Measurements from ENCODE around the gene ADGRD1.

ADGRD1 gene

DNA sequence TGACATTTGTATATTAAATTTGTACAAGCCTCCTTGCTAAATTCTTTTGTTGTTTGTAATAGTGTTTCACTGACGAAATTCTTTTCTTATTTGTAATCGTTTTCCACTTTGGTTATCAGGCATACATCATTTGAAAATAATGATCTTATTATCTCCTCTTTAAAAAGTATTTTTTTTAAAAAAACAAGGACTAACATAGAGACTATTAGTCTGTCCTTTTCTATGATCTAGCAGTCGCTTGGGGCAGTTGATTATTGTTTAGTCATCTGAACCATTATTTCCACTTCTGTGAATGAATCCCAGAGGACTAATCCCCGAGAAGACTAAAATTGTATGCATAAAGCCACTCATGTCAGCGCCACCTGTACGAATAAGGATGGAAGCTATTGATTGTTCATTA lies 11.5 kb downstream of the ADGRD1 start:
- Histone ChIP-seq H2BK5ac (ENCODE audit: low read depth, low read length, poor library complexity, severe bottlenecking) (no peak overlapping the region), H3K4ac (ENCODE audit: low read depth in 1 of 2, low read length in 2 of 2) (no peak overlapping the region), H2BK120ac (ENCODE audit: low read depth, low read length) (no peak overlapping the region), H3K9me3 (ENCODE audit: control insufficient read depth, low read length) (no peaks in the 10 kb centered on the region), H4K91ac (ENCODE audit: low read length) (no peak overlapping the region), H3K14ac (ENCODE audit: low read length in 2 of 2) (no peak overlapping the region), H2BK15ac (ENCODE audit: low read depth, poor library complexity, severe bottlenecking) (no peak overlapping the region), H4K8ac (ENCODE audit: low read length) (no peak overlapping the region), H3K18ac (ENCODE audit: low read depth in 1 of 2, low read length in 2 of 2) (no peak overlapping the region), H3K23ac (ENCODE audit: low read length in 2 of 2) (no peak overlapping the region), H2AK5ac (ENCODE audit: low read length, severe bottlenecking) (no peak overlapping the region), H3K4me1 (ENCODE audit: control insufficient read depth, insufficient read depth, low read depth, low read length) (no peaks in the 10 kb centered on the region), H3K36me3 (ENCODE audit: control insufficient read depth in 1 of 2, insufficient read depth in 2 of 2, low read depth in 1 of 2, low read length in 2 of 2) (no peaks in the 10 kb centered on the region), H3K9ac (ENCODE audit: low read length) (peak overlapping the region; percentile 75), H2AFZ (ENCODE audit: low read depth, low read length) (no peak overlapping the region), H2BK12ac (ENCODE audit: low read length in 2 of 2) (no peak overlapping the region), H3K27me3 (ENCODE audit: control insufficient read depth in 1 of 2, insufficient read depth in 1 of 2, low read length in 2 of 2) (no peaks in the 10 kb centered on the region), H3K4me2 (ENCODE audit: low read length, poor library complexity, severe bottlenecking) (no peak overlapping the region), H3K79me1 (replicated peaks; ENCODE audit: low read length, poor library complexity, severe bottlenecking) (no peaks in the 10 kb centered on the region), H3K27ac (ENCODE audit: low read length, poor library complexity, severe bottlenecking) (no peak overlapping the region), H3K4me3 (ENCODE audit: insufficient read depth in 1 of 2, low read depth in 1 of 2, low read length in 2 of 2) (peak overlapping the region in 1 of 2 experiments; percentile 31)
- 60% methylated on average over 4 of the region's 6 CpGs for WGBS
- DNase-seq: no peak

DNA sequence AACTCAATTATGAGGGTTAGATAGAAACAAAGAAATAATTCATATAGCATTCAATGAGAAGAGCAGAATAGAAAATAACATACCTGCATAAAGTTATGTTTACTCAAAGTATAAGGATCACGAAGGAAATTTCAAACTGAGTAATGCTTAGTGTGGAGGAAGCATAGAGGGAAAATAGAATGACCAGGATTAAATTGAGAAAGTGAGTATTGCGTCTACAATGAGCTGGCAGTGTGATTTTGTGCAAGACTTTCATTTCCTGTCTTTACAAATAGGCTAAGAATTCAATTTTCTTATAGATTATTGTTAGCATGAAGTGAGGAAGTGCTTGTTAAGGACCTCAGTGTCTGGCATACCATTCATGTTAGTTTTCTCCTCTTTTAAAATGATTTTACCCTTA lies 12.0 kb downstream of the ADGRD1 start:
- DNase-seq: peak; percentile 7
- Histone ChIP-seq H2BK15ac (ENCODE audit: low read depth, poor library complexity, severe bottlenecking) (no peak overlapping the region), H3K27ac (ENCODE audit: low read length, poor library complexity, severe bottlenecking) (no peak overlapping the region), H2BK5ac (ENCODE audit: low read depth, low read length, poor library complexity, severe bottlenecking) (no peak overlapping the region), H3K4ac (ENCODE audit: low read depth in 1 of 2, low read length in 2 of 2) (no peak overlapping the region), H2BK120ac (ENCODE audit: low read depth, low read length) (no peak overlapping the region), H3K4me2 (ENCODE audit: low read length, poor library complexity, severe bottlenecking) (no peak overlapping the region), H3K27me3 (ENCODE audit: control insufficient read depth in 1 of 2, insufficient read depth in 1 of 2, low read length in 2 of 2) (no peaks in the 10 kb centered on the region), H2AFZ (ENCODE audit: low read depth, low read length) (no peak overlapping the region), H3K36me3 (ENCODE audit: control insufficient read depth in 1 of 2, insufficient read depth in 2 of 2, low read depth in 1 of 2, low read length in 2 of 2) (no peaks in the 10 kb centered on the region), H4K91ac (ENCODE audit: low read length) (no peak overlapping the region), H2AK5ac (ENCODE audit: low read length, severe bottlenecking) (no peak overlapping the region), H3K23ac (ENCODE audit: low read length in 2 of 2) (no peak overlapping the region), H3K4me3 (ENCODE audit: insufficient read depth in 1 of 2, low read depth in 1 of 2, low read length in 2 of 2) (peak overlapping the region in 1 of 2 experiments; percentile 31), H2BK12ac (ENCODE audit: low read length in 2 of 2) (no peak overlapping the region), H4K8ac (ENCODE audit: low read length) (no peak overlapping the region), H3K9ac (ENCODE audit: low read length) (peak overlapping the region; percentile 75), H3K14ac (ENCODE audit: low read length in 2 of 2) (no peak overlapping the region), H3K79me1 (replicated peaks; ENCODE audit: low read length, poor library complexity, severe bottlenecking) (no peaks in the 10 kb centered on the region), H3K4me1 (ENCODE audit: control insufficient read depth, insufficient read depth, low read depth, low read length) (no peaks in the 10 kb centered on the region), H3K9me3 (ENCODE audit: control insufficient read depth, low read length) (no peaks in the 10 kb centered on the region), H3K18ac (ENCODE audit: low read depth in 1 of 2, low read length in 2 of 2) (no peak overlapping the region)
- WGBS: 58% methylated on average over 2 of the region's 2 CpGs

DNA sequence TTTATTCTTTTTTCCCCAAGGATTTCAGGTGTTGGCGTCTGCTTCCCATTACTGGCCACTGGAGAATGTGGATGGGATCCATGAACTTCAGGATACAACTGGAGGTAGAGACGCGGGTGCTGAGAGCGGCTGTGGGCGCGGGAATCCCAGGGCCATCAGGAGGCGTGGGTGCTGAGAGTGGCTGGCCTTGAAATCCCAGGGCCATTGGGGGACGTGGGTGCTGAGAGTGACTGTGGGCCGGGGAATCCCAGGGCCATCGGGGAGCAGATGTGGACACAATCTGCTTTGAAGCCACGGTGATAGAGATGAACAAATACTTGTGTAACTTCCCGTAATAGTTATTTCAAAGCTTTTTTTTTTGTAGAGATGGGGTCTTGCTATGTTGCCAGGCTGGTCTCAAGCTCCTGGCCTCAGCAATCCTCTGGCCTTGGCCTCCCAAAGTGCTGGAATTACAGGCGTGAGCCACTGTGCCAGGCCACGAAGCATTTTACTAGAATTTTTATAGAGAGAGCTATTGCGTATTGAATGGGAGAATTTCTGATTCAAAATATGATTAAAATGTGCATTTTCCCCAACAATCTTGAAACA lies 12.8 kb downstream of the ADGRD1 start:
- Histone ChIP-seq H3K4me2 (ENCODE audit: low read length, poor library complexity, severe bottlenecking) (no peak overlapping the region), H3K4ac (ENCODE audit: low read depth in 1 of 2, low read length in 2 of 2) (no peak overlapping the region), H3K9ac (ENCODE audit: low read length) (peak overlapping the region; percentile 75), H3K79me1 (replicated peaks; ENCODE audit: low read length, poor library complexity, severe bottlenecking) (no peaks in the 10 kb centered on the region), H4K91ac (ENCODE audit: low read length) (no peak overlapping the region), H2AFZ (ENCODE audit: low read depth, low read length) (no peak overlapping the region), H3K18ac (ENCODE audit: low read depth in 1 of 2, low read length in 2 of 2) (no peak overlapping the region), H3K14ac (ENCODE audit: low read length in 2 of 2) (no peak overlapping the region), H3K27ac (ENCODE audit: low read length, poor library complexity, severe bottlenecking) (no peak overlapping the region), H3K4me3 (ENCODE audit: insufficient read depth in 1 of 2, low read depth in 1 of 2, low read length in 2 of 2) (no peak overlapping the region), H3K4me1 (ENCODE audit: control insufficient read depth, insufficient read depth, low read depth, low read length) (no peaks in the 10 kb centered on the region), H3K23ac (ENCODE audit: low read length in 2 of 2) (no peak overlapping the region), H2BK15ac (ENCODE audit: low read depth, poor library complexity, severe bottlenecking) (no peak overlapping the region), H2AK5ac (ENCODE audit: low read length, severe bottlenecking) (no peak overlapping the region), H3K9me3 (ENCODE audit: control insufficient read depth, low read length) (no peaks in the 10 kb centered on the region), H2BK120ac (ENCODE audit: low read depth, low read length) (no peak overlapping the region), H4K8ac (ENCODE audit: low read length) (no peak overlapping the region), H2BK5ac (ENCODE audit: low read depth, low read length, poor library complexity, severe bottlenecking) (no peak overlapping the region), H2BK12ac (ENCODE audit: low read length in 2 of 2) (no peak overlapping the region), H3K36me3 (ENCODE audit: control insufficient read depth in 1 of 2, insufficient read depth in 2 of 2, low read depth in 1 of 2, low read length in 2 of 2) (no peaks in the 10 kb centered on the region), H3K27me3 (ENCODE audit: control insufficient read depth in 1 of 2, insufficient read depth in 1 of 2, low read length in 2 of 2) (no peaks in the 10 kb centered on the region)
- DNase-seq: no peak
- 95% methylated on average over 15 of the region's 15 CpGs for WGBS

- no peak overlapping the region for H3K4me2 ChIP-seq (ENCODE audit: low read length, poor library complexity, severe bottlenecking)
- no peak overlapping the region for H3K4me3 ChIP-seq (ENCODE audit: insufficient read depth in 1 of 2, low read depth in 1 of 2, low read length in 2 of 2)
- no peak overlapping the region for H3K14ac ChIP-seq (ENCODE audit: low read length in 2 of 2)
- no peak overlapping the region for H3K4ac ChIP-seq (ENCODE audit: low read depth in 1 of 2, low read length in 2 of 2)
- H2BK15ac ChIP-seq (ENCODE audit: low read depth, poor library complexity, severe bottlenecking): no peak overlapping the region
- no peaks in the 10 kb centered on the region for H3K9me3 ChIP-seq (ENCODE audit: control insufficient read depth, low read length)
- no peak overlapping the region for H3K9ac ChIP-seq (ENCODE audit: low read length)
- no peak overlapping the region for H2BK120ac ChIP-seq (ENCODE audit: low read depth, low read length)
- H2BK5ac ChIP-seq (ENCODE audit: low read depth, low read length, poor library complexity, severe bottlenecking): no peak overlapping the region
- H2AFZ ChIP-seq (ENCODE audit: low read depth, low read length): no peak overlapping the region
- 95% methylated on average over 16 of the region's 16 CpGs for WGBS
- H2AK5ac ChIP-seq (ENCODE audit: low read length, severe bottlenecking): no peak overlapping the region
- no peak overlapping the region for H4K8ac ChIP-seq (ENCODE audit: low read length)
- H3K23ac ChIP-seq (ENCODE audit: low read length in 2 of 2): no peak overlapping the region
- no peak overlapping the region for H3K18ac ChIP-seq (ENCODE audit: low read depth in 1 of 2, low read length in 2 of 2)
- no peak overlapping the region for H2BK12ac ChIP-seq (ENCODE audit: low read length in 2 of 2)
- no peaks in the 10 kb centered on the region for H3K4me1 ChIP-seq (ENCODE audit: control insufficient read depth, insufficient read depth, low read depth, low read length)
- no peaks in the 10 kb centered on the region for H3K79me1 ChIP-seq (replicated peaks; ENCODE audit: low read length, poor library complexity, severe bottlenecking)
- H3K27me3 ChIP-seq (ENCODE audit: control insufficient read depth in 1 of 2, insufficient read depth in 1 of 2, low read length in 2 of 2): no peaks in the 10 kb centered on the region
- peak overlapping the region; percentile 39 for H4K91ac ChIP-seq (ENCODE audit: low read length)
- H3K36me3 ChIP-seq (ENCODE audit: control insufficient read depth in 1 of 2, insufficient read depth in 2 of 2, low read depth in 1 of 2, low read length in 2 of 2): no peaks in the 10 kb centered on the region
- no peak for DNase-seq
- no peak overlapping the region for H3K27ac ChIP-seq (ENCODE audit: low read length, poor library complexity, severe bottlenecking)
Observed at GRCh38 chr12:130967636-130968035, 13.9 kb downstream of the ADGRD1 start.
